ENCODE measurements around the gene HNRNPF.
"Not testable (repeated sequence)": the region's sequence is repeated elsewhere in the genome, so short reads cannot be mapped to it uniquely, and the experiment has no call there.

Gene HNRNPF

GRCh38 chr10:43341450-43341849 lies 67.5 kb downstream of the HNRNPF start:
- no peak for TF ChIP-seq CTCF (IDR thresholded peaks at IDR 0.05; ENCODE audit: extremely low read depth, missing control alignments)
- no peak for DNase-seq (ENCODE audit: low spot score)

- no peak for DNase-seq (ENCODE audit: low spot score)
- no peak for TF ChIP-seq CTCF (IDR thresholded peaks at IDR 0.05; ENCODE audit: extremely low read depth, missing control alignments)
Measured at GRCh38 chr10:43340619-43341018, 68.4 kb downstream of the HNRNPF start.

GRCh38 chr10:43340101-43340500 lies 68.9 kb downstream of the HNRNPF start:
- DNase-seq (ENCODE audit: low spot score) = no peak
- no peak for TF ChIP-seq CTCF (IDR thresholded peaks at IDR 0.05; ENCODE audit: extremely low read depth, missing control alignments)

- no peak for DNase-seq (ENCODE audit: low spot score)
- TF ChIP-seq CTCF (IDR thresholded peaks at IDR 0.05; ENCODE audit: extremely low read depth, missing control alignments) = no peak
Measured at GRCh38 chr10:43339136-43339535, 69.8 kb downstream of the HNRNPF start.

GRCh38 chr10:43338117-43338516 lies 70.9 kb downstream of the HNRNPF start:
- no peak for TF ChIP-seq CTCF (IDR thresholded peaks at IDR 0.05; ENCODE audit: extremely low read depth, missing control alignments)
- DNase-seq (ENCODE audit: low spot score) = no peak

GRCh38 chr10:43337536-43337935 lies 71.5 kb downstream of the HNRNPF start:
- DNase-seq (ENCODE audit: low spot score) = not testable (repeated sequence)

GRCh38 chr10:43336641-43337318 lies 72.2 kb downstream of the HNRNPF start:
- DNase-seq (ENCODE audit: low spot score) = no peak
- TF ChIP-seq CTCF (IDR thresholded peaks at IDR 0.05; ENCODE audit: extremely low read depth, missing control alignments) = no peak

GRCh38 chr10:43336061-43336460 lies 72.9 kb downstream of the HNRNPF start:
- DNase-seq (ENCODE audit: low spot score) = no peak
- TF ChIP-seq CTCF (IDR thresholded peaks at IDR 0.05; ENCODE audit: extremely low read depth, missing control alignments) = no peak

Measured in GM20000 (cell line).